ENCODE data around the gene SLC38A9. TPM values are rescaled to one million over a fixed set of nuclear protein-coding genes. Genes with fewer than 3 reads are reported as not detected.

SLC38A9 gene
- total and polyA plus RNA-seq, 9 of the 15 experiments (the other 6 are each of a cell fraction or from before 2014, with no cell fraction given) = 14.0 to 34.5 (median 20.7) TPM

GRCh38 chr5:55620009-55620765 lies 91.9 kb downstream of the SLC38A9 start (continued):
- TF ChIP-seq, protein P1, sequence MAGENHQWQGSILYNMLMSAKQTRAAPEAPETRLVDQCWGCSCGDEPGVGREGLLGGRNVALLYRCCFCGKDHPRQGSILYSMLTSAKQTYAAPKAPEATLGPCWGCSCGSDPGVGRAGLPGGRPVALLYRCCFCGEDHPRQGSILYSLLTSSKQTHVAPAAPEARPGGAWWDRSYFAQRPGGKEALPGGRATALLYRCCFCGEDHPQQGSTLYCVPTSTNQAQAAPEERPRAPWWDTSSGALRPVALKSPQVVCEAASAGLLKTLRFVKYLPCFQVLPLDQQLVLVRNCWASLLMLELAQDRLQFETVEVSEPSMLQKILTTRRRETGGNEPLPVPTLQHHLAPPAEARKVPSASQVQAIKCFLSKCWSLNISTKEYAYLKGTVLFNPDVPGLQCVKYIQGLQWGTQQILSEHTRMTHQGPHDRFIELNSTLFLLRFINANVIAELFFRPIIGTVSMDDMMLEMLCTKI (IDR thresholded peaks at IDR 0.05; ENCODE audit: partially characterized antibody) = no peak

- Histone ChIP-seq H3K36me3 (ENCODE audit: control insufficient read depth, insufficient read depth, low read length) (no peaks in the 10 kb centered on the region), H3K4me2 (ENCODE audit: insufficient read depth, low read length) (no peak overlapping the region), H3K27ac (ENCODE audit: extremely low read depth, low read depth, low read length) (no peak overlapping the region), H3K4me3 (no peak overlapping the region), H3K4me1 (replicated peaks in 1 of 2; ENCODE audit: control insufficient read depth in 2 of 2, insufficient read depth in 2 of 2, low read length in 2 of 2) (no peaks in the 10 kb centered on the region; a peak in 1 of 5 replicates), H2AFZ (ENCODE audit: low read depth, low read length) (no peak overlapping the region), H3K9ac (ENCODE audit: insufficient read depth in 1 of 2, low read depth in 2 of 2, low read length in 2 of 2) (no peak overlapping the region), H3K9me3 (replicated peaks; ENCODE audit: control insufficient read depth, insufficient read depth, low read depth, low read length) (no peaks in the 10 kb centered on the region), H3K27me3 (ENCODE audit: control insufficient read depth in 2 of 2, insufficient read depth in 2 of 2, low read length in 2 of 2) (peaks cover 5 to 13% of the 10 kb centered on the region in 2 experiments; a peak in 3 of 5 replicates), H4K20me1 (replicated peaks; ENCODE audit: control insufficient read depth, insufficient read depth, low read length) (no peaks in the 10 kb centered on the region), H3K79me2 (ENCODE audit: control insufficient read depth, insufficient read depth, low read length) (no peaks in the 10 kb centered on the region), H3K9me1 (ENCODE audit: control insufficient read depth, insufficient read depth, low read length) (no peaks in the 10 kb centered on the region)
- WGBS (ENCODE audit: insufficient coverage, low coverage, missing lambda C conversion rate) = 3% methylated on average over 5 of the region's 5 CpGs
- no TSS peak for BruUV-seq (replicated peaks)
- ATAC-seq (no peak), FAIRE-seq (no peak), DNase-seq (ENCODE audit: extremely low read depth in 1 of 4, low spot score in 3 of 4) (no peak)
- in situ Hi-C loops (cut with MboI) (no loop called here), intact Hi-C loops (cut with micrococcal nuclease) (no loop called here)
- CTCF ChIA-PET (ENCODE audit: low intra/inter-chr PET ratio) = no interaction called here
- POLR2A ChIA-PET = no interaction called here
- TF ChIP-seq ZZZ3 (IDR thresholded peaks at IDR 0.05) (no peak), TAF9B (IDR thresholded peaks at IDR 0.05; ENCODE audit: partially characterized antibody) (no peak), ZNF318 (IDR thresholded peaks at IDR 0.05; ENCODE audit: borderline replicate concordance in 1 of 2, low read depth in 1 of 2) (no peak), SAFB2 (IDR thresholded peaks at IDR 0.05; ENCODE audit: borderline replicate concordance, low read depth, low read length, severe bottlenecking) (no peak), NR2C1 (IDR thresholded peaks at IDR 0.05) (no peak), NR2C1 (tag; IDR thresholded peaks at IDR 0.05) (no peak)
- TF ChIP-seq, protein P2, sequence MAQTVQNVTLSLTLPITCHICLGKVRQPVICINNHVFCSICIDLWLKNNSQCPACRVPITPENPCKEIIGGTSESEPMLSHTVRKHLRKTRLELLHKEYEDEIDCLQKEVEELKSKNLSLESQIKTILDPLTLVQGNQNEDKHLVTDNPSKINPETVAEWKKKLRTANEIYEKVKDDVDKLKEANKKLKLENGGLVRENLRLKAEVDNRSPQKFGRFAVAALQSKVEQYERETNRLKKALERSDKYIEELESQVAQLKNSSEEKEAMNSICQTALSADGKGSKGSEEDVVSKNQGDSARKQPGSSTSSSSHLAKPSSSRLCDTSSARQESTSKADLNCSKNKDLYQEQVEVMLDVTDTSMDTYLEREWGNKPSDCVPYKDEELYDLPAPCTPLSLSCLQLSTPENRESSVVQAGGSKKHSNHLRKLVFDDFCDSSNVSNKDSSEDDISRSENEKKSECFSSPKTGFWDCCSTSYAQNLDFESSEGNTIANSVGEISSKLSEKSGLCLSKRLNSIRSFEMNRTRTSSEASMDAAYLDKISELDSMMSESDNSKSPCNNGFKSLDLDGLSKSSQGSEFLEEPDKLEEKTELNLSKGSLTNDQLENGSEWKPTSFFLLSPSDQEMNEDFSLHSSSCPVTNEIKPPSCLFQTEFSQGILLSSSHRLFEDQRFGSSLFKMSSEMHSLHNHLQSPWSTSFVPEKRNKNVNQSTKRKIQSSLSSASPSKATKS (CRISPR knock-in tag; IDR thresholded peaks at IDR 0.05) = no peak
Observed at GRCh38 chr5:55618318-55618717, 93.8 kb downstream of the SLC38A9 start.
